Stimulated activated CD4-positive, alpha-beta T cell treated with anti-CD3 and anti-CD28 coated beads, Interleukin-12 subunit alpha, Interleukin-12 subunit beta, amount 100 ng/mL, for 48 hours (primary cell): ENCODE results near the gene PROX1.

Experiments used
- DNase-seq, 3 donors: peaks; one replicate each; pipeline ENCODE4 v3.0.0-alpha.2; 2020; ENCODE audit warnings: low read depth in 2 of 3, low spot score in 1 of 3

PROX1 gene

DNA sequence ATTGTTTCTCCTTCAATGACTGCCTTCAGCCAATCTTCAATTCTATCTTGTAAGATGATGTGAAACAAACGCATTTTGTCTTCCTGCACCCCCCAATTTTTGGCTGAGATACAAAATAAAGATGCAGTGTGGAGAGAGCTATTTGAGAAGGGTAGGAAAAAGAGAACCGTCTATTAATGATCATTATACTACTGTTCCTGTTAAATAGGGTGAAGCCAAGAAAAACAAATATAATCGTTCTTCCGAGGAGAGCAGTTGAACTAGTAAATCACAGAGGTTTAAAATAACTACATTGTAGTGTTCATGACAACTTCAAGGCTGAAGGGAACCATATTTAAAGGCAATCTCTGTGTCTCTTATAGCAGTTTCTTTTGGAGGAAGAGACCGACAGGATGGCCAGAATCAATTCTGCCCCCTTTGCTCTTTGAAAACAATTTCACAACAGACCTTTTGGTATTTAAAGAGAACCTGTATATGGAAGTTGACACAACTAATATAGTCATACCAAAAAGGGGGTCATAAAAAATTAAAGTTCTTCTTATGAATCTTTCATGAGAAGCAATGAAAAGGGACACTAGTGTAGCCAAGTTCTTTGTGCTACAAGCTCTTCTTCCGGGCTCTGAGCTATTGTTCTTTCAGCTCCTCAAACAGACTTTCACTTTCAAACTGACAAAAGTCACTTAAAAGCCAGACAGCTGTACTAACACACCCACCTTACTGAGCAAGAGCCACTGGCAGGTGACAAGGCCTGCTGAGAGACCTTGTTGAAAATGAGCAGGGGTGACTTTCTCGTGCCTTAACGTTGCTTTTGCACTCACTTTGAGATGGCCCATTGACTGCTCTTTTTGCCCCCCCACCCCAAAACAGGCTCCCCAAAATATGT lies 30.9 kb downstream of the PROX1 start:
- no peak for DNase-seq

- no peak for DNase-seq
These were observed 31.7 kb downstream of the PROX1 start for GRCh38 chr1:214019499-214019898.

DNA sequence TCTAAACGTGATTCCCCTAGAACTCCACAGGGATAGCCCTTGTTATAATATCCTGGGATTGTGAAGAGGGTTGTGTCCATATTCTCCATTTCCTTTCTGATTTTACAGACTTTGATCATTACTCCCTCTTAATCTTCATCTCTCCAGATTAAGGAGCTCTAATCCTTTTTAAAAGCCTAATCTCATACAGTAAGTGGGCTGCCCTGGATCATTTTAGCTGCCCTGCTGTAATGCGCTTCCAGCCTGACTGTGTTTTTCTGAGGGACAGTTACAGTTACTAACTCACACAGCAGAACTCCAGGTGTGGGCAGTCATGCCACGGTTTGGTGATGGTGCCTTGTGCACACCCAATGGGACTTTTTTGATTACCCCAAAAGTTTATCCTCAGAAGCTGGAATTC lies 33.5 kb downstream of the PROX1 start:
- no peak for DNase-seq

DNA sequence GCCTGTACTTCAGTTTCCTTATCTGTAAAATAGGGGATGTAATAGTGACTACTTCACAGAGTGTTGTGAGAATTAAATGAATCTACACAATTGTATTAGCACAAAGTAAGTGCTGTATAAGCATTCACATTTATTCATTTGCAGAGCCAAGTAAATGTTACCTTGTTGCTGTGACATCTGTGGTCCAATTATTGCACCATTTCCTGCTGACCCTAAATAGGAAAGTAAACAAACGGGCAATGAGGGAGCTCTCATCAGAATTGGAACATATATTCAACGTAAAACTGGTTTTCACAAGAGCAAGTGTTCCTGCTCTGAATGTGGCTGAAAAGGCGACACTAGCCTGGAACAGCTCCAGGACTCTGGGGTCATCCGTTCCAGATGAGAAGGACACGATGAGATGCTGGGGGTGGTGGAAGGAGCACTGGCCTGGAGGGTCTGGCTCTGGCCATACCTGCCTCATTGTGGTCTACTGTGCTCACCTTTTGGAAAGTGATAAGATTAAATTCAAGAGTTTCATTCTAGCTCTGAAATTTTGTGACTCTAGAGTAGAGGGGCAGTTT lies 34.5 kb downstream of the PROX1 start:
- no peak for DNase-seq

GRCh38 chr1:214022810-214023425 lies 35.1 kb downstream of the PROX1 start:
- no peak for DNase-seq

DNA sequence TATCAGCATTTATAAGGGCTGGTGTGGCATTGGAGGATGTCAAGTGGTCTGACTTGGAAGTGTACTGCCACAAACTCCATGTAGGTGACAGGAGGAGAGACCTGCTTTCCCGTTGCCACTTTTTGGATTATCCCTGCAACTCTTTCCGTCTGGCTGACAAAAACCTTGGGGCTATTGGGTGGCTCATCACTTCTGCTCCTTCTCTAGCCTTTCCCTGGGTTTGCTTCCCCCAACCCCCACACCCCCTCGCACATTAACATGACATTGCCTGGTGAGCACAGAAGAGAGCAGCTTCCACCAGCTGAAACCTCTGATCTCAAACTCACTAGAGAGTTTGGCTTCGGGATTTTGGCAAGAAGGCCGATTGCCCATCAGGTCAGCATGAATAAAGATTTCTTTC lies 39.2 kb downstream of the PROX1 start:
- DNase-seq, result no peak

GRCh38 chr1:214027498-214027897 lies 39.7 kb downstream of the PROX1 start:
- no peak for DNase-seq

DNA sequence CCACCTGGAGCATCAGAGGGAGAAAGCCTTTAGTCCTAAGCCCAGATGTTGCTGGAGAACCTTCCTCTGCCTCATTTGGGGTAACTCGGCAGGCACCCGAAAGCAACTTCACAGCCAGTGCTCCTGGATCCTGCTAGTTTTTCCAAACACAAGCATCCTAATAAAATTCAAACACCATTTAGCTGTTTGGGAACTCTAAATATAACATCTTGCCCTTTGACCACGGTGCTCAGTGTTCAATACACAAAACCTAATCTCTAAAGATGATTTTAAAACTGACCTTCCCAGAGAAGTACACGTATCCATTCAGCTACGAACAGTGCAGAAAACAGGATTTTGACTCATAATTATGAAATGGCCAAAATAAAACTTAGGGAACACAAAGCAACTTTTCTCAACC lies 40.3 kb downstream of the PROX1 start:
- DNase-seq, result no peak

DNA sequence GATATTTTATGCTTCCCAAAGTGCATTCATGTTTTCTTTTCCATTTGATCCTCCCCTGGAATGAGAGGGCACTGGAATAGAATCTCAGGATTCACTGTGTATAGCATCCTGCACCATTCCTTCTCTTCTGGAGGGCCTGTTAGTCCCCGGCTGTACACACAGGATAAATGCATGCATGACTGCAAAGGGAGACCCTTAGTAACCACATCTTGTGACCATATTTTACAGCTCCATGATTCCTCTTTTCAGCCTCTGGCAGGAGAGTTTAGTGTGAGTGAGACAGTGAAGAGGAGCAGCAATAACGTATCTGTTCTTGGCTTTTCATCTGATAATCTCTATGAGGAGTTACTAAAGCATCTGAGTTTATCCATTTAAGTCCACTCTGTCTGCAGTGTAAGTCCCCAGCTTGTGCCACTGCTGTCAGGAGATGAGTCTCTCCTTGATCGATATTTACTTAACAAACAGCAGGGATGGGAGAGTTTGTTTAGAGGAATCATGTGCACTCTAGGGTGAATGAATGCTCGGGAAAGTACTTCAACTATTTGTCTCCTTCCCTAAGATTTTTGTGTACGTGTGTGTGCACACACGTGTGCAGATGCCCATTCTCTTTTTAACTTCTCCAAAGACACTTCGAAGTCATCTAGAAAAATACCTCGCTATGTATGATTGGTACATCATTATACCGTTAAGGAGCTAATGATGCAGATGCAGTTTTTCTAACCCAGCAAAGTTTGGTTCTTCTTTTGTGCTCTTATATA lies 41.1 kb downstream of the PROX1 start:
- no peak for DNase-seq

GRCh38 chr1:214029796-214030195 lies 42.0 kb downstream of the PROX1 start:
- no peak for DNase-seq

DNA sequence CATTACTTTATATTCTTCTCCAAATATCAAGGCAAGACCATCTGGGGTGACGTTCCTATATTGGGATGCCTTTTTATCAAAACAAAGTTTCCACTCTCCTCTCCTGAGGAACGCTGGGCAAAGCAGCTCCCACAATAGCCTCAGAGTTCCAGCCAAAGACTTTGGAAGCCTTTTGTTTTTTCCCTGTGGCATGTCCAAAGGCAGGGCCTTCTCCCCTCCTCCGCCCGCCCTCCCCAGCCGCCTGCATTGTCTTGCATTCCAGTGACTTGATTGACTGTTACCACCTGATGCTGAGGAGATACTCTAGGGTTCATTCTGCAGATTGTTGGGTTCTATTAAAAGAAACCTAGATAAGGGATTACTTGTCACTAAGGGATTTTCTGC lies 43.5 kb downstream of the PROX1 start:
- DNase-seq, result no peak

GRCh38 chr1:214037468-214037867 lies 49.7 kb downstream of the PROX1 start:
- DNase-seq, result no peak

- DNase-seq, result no peak
These were observed 51.7 kb downstream of the PROX1 start for GRCh38 chr1:214039394-214040018.

DNA sequence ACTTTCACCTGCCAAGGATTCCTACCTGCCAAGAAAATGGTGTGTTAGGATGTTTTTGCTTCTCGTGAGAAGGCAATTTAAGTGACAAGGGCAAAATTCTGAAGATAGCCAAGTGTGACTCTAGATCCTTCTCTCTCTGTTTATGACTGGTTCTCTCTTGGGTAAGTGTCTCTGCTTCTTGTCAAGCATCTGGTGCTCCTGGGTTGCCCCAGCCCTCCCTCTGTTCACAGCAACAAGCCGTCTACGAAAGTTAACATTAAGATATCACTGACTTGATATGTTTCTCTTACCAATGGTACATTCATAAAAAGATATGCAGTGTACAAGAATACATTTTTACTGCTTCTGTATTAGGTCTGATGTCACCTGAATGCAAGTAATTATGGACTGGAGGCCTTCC lies 55.4 kb downstream of the PROX1 start:
- no peak for DNase-seq

DNA sequence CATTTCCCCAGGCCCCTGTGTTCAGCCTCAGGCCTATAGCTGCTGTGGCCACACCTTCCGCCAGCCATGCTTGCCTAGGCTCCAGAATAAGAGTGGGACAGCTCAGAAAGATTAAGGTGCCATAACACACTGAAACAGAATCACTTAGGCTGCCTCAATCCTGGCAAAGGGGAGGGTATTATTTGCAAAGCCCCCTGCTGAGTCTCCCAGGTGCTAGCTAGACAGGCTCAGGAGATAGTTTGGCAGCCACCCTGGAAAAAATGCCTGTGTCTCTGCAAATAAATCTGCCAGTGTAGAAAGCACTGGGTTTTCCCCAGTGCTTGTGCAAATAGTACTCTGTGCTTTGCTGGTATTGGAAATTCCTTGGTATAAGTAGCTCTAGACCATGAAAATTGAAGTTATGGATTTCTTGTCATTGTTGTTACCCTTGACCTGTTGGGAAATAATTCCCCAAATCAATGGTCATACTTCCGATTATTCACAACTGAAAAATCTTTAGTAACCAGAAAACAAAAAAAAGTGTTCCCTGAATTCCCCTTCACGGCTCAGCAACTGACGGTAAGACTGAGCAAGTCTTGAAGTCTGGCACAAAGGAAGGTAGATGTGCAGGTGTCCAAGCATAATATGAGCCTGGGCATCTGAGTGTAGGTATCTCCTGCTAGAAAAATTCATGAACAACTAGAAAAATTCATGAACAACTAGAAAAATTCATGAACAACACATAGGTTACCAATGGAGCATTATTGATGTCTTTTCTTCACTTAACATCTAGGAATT lies 56.9 kb downstream of the PROX1 start:
- no peak for DNase-seq

DNA sequence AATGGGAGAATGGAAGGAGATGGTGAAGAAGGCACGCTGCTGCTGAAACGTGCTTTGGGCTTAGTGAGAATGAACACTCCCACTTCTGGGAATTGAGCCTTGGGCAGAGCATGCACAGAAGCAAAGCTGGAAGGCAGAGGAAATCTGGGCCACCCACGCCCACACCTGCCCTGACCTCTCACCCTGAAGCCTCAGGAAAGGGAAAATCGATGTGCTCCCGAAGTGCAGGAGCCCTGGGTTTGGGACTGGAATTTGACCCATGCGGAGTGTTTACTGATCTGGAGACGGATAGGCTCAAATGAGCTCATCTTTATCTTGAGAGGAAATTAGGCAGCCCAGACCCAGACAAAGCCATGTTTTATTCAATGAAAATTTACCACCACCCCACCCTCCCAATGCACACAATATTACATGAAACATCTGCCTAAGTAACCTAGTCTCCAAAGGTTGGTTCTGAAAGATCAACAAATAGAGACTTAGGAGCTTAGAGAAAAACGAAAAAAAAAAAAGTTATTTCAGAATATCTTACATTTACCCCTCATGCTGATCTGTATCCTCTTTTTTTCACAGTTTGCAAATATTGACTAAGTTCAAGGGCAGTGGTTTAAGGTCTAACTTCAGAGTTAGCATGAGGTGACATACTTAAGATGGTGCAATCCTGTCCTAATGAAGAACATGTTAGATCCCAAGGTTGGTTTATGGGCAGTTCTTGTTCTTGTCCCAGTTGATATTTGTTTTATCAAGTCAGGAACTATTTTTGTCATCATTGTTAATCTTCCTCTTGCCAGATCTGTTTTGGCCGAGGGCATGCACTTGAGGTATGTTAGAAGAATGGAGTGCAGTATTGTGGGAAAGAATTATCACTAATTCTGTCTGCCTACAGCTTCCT lies 63.0 kb downstream of the PROX1 start:
- no peak for DNase-seq

DNA sequence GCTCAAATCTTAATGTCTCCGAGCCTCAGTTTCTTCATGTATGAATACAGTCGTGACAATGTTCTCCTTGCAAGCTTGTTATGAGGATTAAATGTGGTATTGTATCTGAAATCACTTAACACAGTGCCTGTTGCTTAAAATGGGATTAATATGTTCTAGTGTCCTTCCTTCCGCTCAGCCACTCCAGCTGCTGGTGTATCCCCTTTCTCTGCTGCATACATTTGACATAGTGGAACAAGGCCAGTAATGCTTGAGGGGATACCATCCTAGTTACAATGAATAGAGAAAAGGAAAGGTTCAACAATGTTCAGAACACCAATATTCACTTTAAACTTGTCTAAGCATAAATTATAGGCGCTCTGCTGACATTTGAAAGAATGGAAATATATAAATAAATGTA lies 64.0 kb downstream of the PROX1 start:
- no peak for DNase-seq

DNA sequence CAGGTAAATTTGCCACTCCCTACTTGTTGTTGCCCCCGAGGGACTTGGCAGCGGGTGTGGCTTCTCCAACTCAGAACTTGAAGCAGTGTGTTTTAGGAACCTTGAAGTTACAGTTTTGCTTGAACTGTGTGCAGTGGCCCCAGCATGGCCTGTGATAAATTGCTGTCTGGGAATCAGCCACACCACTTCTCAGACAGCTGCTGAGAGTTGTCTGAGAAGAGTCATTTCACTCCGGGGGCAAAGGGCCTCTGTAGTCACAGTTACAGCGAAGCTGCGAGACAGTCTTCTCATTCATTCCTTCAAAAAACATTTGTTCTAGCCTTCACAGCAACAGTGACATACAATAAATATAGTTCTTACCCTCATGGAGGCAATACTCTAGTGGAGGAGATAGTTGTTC lies 70.3 kb downstream of the PROX1 start:
- DNase-seq, result no peak

GRCh38 chr1:214066190-214066589 lies 78.4 kb downstream of the PROX1 start:
- no peak for DNase-seq

DNA sequence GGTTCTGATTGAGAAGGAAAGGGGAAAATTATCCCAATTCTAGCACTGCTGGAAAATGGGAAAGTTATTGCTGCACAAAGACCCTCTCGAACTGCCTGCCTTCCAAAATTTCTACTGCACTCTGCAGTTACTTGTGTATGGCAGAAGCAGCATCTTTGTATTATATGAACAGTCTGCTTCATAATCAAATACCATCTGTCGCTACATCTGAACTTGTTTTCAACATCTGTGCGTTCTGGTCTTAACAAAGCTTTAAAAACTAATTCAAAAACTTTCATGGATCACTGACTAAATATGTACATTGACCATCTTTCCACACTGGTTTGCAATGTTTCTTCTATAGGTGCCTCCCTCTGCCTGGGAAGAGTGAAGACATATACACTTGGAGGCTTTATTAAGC lies 79.2 kb downstream of the PROX1 start:
- no peak for DNase-seq
